Parathyroid adenoma (tissue), 2 donors: Measurements from ENCODE around the gene MTFR1L.

Experiments used
- H2AFZ ChIP-seq: fragments of 300-600 bp; sonication (generic); one replicate; pipeline ENCODE4 v1.7.0; 2017; ENCODE audit warnings: antibody characterized with exemption, mild to moderate bottlenecking
- H3K27ac ChIP-seq: fragments of 300-600 bp; sonication (generic); one replicate; pipeline ENCODE4 v1.7.0; 2017
- H3K27me3 ChIP-seq: fragments of 300-600 bp; sonication (generic); one replicate; pipeline ENCODE4 v1.7.0; 2017; ENCODE audit warnings: low read length; ENCODE audit not compliant: control insufficient read depth, insufficient read depth
- H3K36me3 ChIP-seq: fragments of 300-600 bp; sonication (generic); one replicate; pipeline ENCODE4 v1.7.0; 2017; ENCODE audit warnings: low read length; ENCODE audit not compliant: control insufficient read depth, insufficient read depth
- H3K4me1 ChIP-seq: fragments of 300-600 bp; sonication (generic); one replicate; pipeline ENCODE4 v1.7.0; 2017; ENCODE audit warnings: control low read depth
- H3K4me2 ChIP-seq: fragments of 300-600 bp; sonication (generic); one replicate; pipeline ENCODE4 v1.7.0; 2017; ENCODE audit warnings: low read length
- H3K4me3 ChIP-seq: fragments of 300-600 bp; sonication (generic); one replicate; pipeline ENCODE4 v1.7.0; 2017; ENCODE audit warnings: low read depth, low read length
- H3K79me2 ChIP-seq: fragments of 300-600 bp; sonication (generic); one replicate; pipeline ENCODE4 v1.7.0; 2017; ENCODE audit warnings: control low read depth
- H3K9ac ChIP-seq: fragments of 300-600 bp; sonication (generic); one replicate; pipeline ENCODE4 v1.7.0; 2017; ENCODE audit warnings: mild to moderate bottlenecking
- H3K9me3 ChIP-seq: fragments of 300-600 bp; sonication (generic); one replicate; pipeline ENCODE4 v1.7.0; 2017; ENCODE audit warnings: low read length; ENCODE audit not compliant: control insufficient read depth
- CTCF ChIP-seq: fragments of 300-600 bp; sonication (generic); IDR thresholded peaks from one replicate; pipeline ENCODE4 v1.7.0; 2017; ENCODE audit warnings: antibody characterized with exemption, mild to moderate bottlenecking
- donor health status: primary hyperparathyroidism.

The MTFR1L gene

DNA sequence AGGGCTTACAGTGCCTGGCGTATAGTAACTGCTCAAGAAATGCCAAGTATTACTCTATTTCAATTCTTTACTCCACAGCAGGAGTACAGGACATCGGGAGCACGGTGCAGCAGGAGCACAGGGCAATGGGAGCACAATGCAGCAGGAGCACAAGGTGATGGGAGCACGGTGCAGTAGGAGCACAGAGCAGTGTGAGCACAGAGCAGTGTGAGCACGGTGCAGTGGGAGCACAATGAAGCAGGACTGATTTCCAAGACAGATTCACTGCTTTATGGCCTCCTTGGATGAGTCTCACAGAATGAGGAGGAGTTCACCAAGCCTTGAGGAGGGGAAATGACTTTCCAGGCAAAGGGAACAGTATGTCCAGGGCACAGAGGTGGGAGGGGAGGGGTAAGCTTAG lies 60.8 kb downstream of the MTFR1L start:
- H3K27ac ChIP-seq: no peak overlapping the region
- H3K4me2 ChIP-seq: no peak overlapping the region
- H3K79me2 ChIP-seq: no peaks in the 10 kb centered on the region
- no peaks in the 10 kb centered on the region for H3K36me3 ChIP-seq
- no peaks in the 10 kb centered on the region for H3K27me3 ChIP-seq
- no peak overlapping the region for H2AFZ ChIP-seq
- no peaks in the 10 kb centered on the region for H3K9me3 ChIP-seq
- H3K9ac ChIP-seq: no peak overlapping the region
- no peak for TF ChIP-seq CTCF
- no peak overlapping the region for H3K4me3 ChIP-seq
- no peaks in the 10 kb centered on the region for H3K4me1 ChIP-seq

GRCh38 chr1:25881266-25881665 lies 61.5 kb downstream of the MTFR1L start:
- H3K79me2 ChIP-seq: no peaks in the 10 kb centered on the region
- H3K4me3 ChIP-seq: no peak overlapping the region
- no peak for TF ChIP-seq CTCF
- no peaks in the 10 kb centered on the region for H3K9me3 ChIP-seq
- no peak overlapping the region for H3K4me2 ChIP-seq
- no peaks in the 10 kb centered on the region for H3K27me3 ChIP-seq
- no peaks in the 10 kb centered on the region for H3K36me3 ChIP-seq
- no peak overlapping the region for H3K27ac ChIP-seq
- H3K9ac ChIP-seq: no peak overlapping the region
- no peak overlapping the region for H2AFZ ChIP-seq
- H3K4me1 ChIP-seq: no peaks in the 10 kb centered on the region
